GM18519 (cell line): Measurements from ENCODE around the gene CRY1.
"Not testable (repeated sequence)": the region's sequence is repeated elsewhere in the genome, so short reads cannot be mapped to it uniquely, and the experiment has no call there.

Source experiments
- ATAC-seq: cut with Tn5 transposase; IDR thresholded peaks from one replicate; pipeline ENCODE4 v1.9.1; 2021; ENCODE audit warnings: mild to moderate bottlenecking, moderate library complexity; ENCODE audit not compliant: unreplicated experiment, low FRiP score

Gene CRY1

GRCh38 chr12:107012736-107013425 is 80.5 kb downstream of the CRY1 start:
- no peak for ATAC-seq

GRCh38 chr12:107011519-107011918 is 81.8 kb downstream of the CRY1 start:
- ATAC-seq: no peak

- ATAC-seq: no peak
Observed at GRCh38 chr12:107007411-107007810, 85.9 kb downstream of the CRY1 start.

- ATAC-seq: not testable (repeated sequence)
Observed at GRCh38 chr12:107002665-107003064, 90.7 kb downstream of the CRY1 start.

GRCh38 chr12:106999446-106999845 is 93.9 kb downstream of the CRY1 start:
- no peak for ATAC-seq

- ATAC-seq: no peak
Observed at GRCh38 chr12:106997916-106998315, 95.4 kb downstream of the CRY1 start.

GRCh38 chr12:106996102-106996501 is 97.2 kb downstream of the CRY1 start:
- ATAC-seq: not testable (repeated sequence)

- ATAC-seq: no peak
Observed at GRCh38 chr12:106994579-106995220, 98.6 kb downstream of the CRY1 start.

GRCh38 chr12:106987846-106988245 is 105.5 kb downstream of the CRY1 start:
- no peak for ATAC-seq

GRCh38 chr12:106986625-106987389 is 106.5 kb downstream of the CRY1 start, which contains the start of gene MTERF2:
Gene MTERF2, minus strand, starts transcription at chr12:106987146. Its CDS starts 8,432 bp downstream, at chr12:106978714.
- ATAC-seq: peak; percentile 77

- no peak for ATAC-seq
Observed at GRCh38 chr12:106986135-106986534, 107.2 kb downstream of the CRY1 start.

- no peak for ATAC-seq
Observed at GRCh38 chr12:106985479-106985878, 107.9 kb downstream of the CRY1 start.

- ATAC-seq: no peak
Observed at GRCh38 chr12:106984588-106985137, 108.7 kb downstream of the CRY1 start.

- ATAC-seq: no peak
Observed at GRCh38 chr12:106982229-106982628, 111.1 kb downstream of the CRY1 start.

- no peak for ATAC-seq
Observed at GRCh38 chr12:106981788-106982187, 111.6 kb downstream of the CRY1 start.

- ATAC-seq: no peak
Observed at GRCh38 chr12:106980944-106981343, 112.4 kb downstream of the CRY1 start.

- no peak for ATAC-seq
Observed at GRCh38 chr12:106978035-106978800, 115.1 kb downstream of the CRY1 start.

- no peak for ATAC-seq
Observed at GRCh38 chr12:106976668-106977067, 116.7 kb downstream of the CRY1 start.

- no peak for ATAC-seq
Observed at GRCh38 chr12:106975993-106976658, 117.2 kb downstream of the CRY1 start.

- ATAC-seq: no peak
Observed at GRCh38 chr12:106975098-106975497, 118.3 kb downstream of the CRY1 start.
